Mucosa of stomach (tissue), 1 donor: Measurements from ENCODE around the gene WDFY2.
"Not testable (repeated sequence)": the region's sequence is repeated elsewhere in the genome, so short reads cannot be mapped to it uniquely, and the experiment has no call there.

Experiments used
- H3K27me3 ChIP-seq: one replicate; pipeline ENCODE4 v1.7.0; 2013; ENCODE audit warnings: mild to moderate bottlenecking, low read length; ENCODE audit not compliant: control insufficient read depth, insufficient read depth
- H3K36me3 ChIP-seq: one replicate; pipeline ENCODE4 v1.7.0; 2013; ENCODE audit warnings: low read length; ENCODE audit not compliant: control insufficient read depth, insufficient read depth
- H3K4me1 ChIP-seq: one replicate; pipeline ENCODE4 v1.7.0; 2013; ENCODE audit warnings: mild to moderate bottlenecking, low read length; ENCODE audit not compliant: control insufficient read depth, insufficient read depth
- H3K4me3 ChIP-seq: one replicate; pipeline ENCODE4 v1.7.0; 2013; ENCODE audit warnings: low read length
- H3K9ac ChIP-seq: one replicate; pipeline ENCODE4 v1.7.0; 2013; ENCODE audit warnings: mild to moderate bottlenecking, low read length, moderate library complexity
- H3K9me3 ChIP-seq: one replicate; pipeline ENCODE4 v1.7.0; 2013; ENCODE audit warnings: mild to moderate bottlenecking, low read length, moderate library complexity; ENCODE audit not compliant: control insufficient read depth
- donor health status: Pancreatic carcinoma.

The WDFY2 gene

GRCh38 chr13:51683597-51683996, 99.3 kb downstream of the WDFY2 start:
- Histone ChIP-seq H3K36me3 (no peaks in the 10 kb centered on the region), H3K4me1 (no peaks in the 10 kb centered on the region), H3K27me3 (no peaks in the 10 kb centered on the region), H3K9me3 (no peaks in the 10 kb centered on the region), H3K9ac (no peak overlapping the region), H3K4me3 (no peak overlapping the region)

- Histone ChIP-seq H3K9ac (no peak overlapping the region), H3K9me3 (no peaks in the 10 kb centered on the region), H3K27me3 (no peaks in the 10 kb centered on the region), H3K4me3 (no peak overlapping the region), H3K36me3 (no peaks in the 10 kb centered on the region), H3K4me1 (peaks cover 3% of the 10 kb centered on the region)
These were observed 99.8 kb downstream of the WDFY2 start for GRCh38 chr13:51684076-51684475.

- peaks cover 4% of the 10 kb centered on the region for H3K4me1 ChIP-seq
- no peak overlapping the region for H3K9ac ChIP-seq
- H3K9me3 ChIP-seq: no peaks in the 10 kb centered on the region
- no peaks in the 10 kb centered on the region for H3K36me3 ChIP-seq
- no peaks in the 10 kb centered on the region for H3K27me3 ChIP-seq
- H3K4me3 ChIP-seq: no peak overlapping the region
These were observed 103.9 kb downstream of the WDFY2 start for GRCh38 chr13:51687947-51688714.

- Histone ChIP-seq H3K4me3 (no peak overlapping the region), H3K9me3 (no peaks in the 10 kb centered on the region), H3K27me3 (no peaks in the 10 kb centered on the region), H3K36me3 (no peaks in the 10 kb centered on the region), H3K9ac (no peak overlapping the region), H3K4me1 (peaks cover 4% of the 10 kb centered on the region)
These were observed 104.8 kb downstream of the WDFY2 start for GRCh38 chr13:51688937-51689662.

- H3K9me3 ChIP-seq: no peaks in the 10 kb centered on the region
- no peak overlapping the region for H3K4me3 ChIP-seq
- H3K36me3 ChIP-seq: no peaks in the 10 kb centered on the region
- H3K27me3 ChIP-seq: no peaks in the 10 kb centered on the region
- peaks cover 4% of the 10 kb centered on the region for H3K4me1 ChIP-seq
- no peak overlapping the region for H3K9ac ChIP-seq
These were observed 105.4 kb downstream of the WDFY2 start for GRCh38 chr13:51689663-51689996.

- not testable (repeated sequence) for H3K9ac ChIP-seq, H3K4me3 ChIP-seq, H3K9me3 ChIP-seq
These were observed 111.4 kb downstream of the WDFY2 start for GRCh38 chr13:51695677-51696076.

GRCh38 chr13:51697181-51697580, 112.9 kb downstream of the WDFY2 start:
- H3K4me3 ChIP-seq: no peak overlapping the region
- no peaks in the 10 kb centered on the region for H3K27me3 ChIP-seq
- no peak overlapping the region for H3K9ac ChIP-seq
- H3K4me1 ChIP-seq: no peaks in the 10 kb centered on the region
- no peaks in the 10 kb centered on the region for H3K36me3 ChIP-seq
- no peaks in the 10 kb centered on the region for H3K9me3 ChIP-seq

More at GRCh38 chr13:51695677-51696076, 111.4 kb downstream of the WDFY2 start:
- not testable (repeated sequence) for H3K4me1 ChIP-seq, H3K36me3 ChIP-seq, H3K27me3 ChIP-seq

GRCh38 chr13:51697855-51698254, 113.6 kb downstream of the WDFY2 start:
- no peak overlapping the region for H3K9ac ChIP-seq
- no peaks in the 10 kb centered on the region for H3K9me3 ChIP-seq
- no peaks in the 10 kb centered on the region for H3K4me1 ChIP-seq
- H3K36me3 ChIP-seq: no peaks in the 10 kb centered on the region
- no peak overlapping the region for H3K4me3 ChIP-seq
- no peaks in the 10 kb centered on the region for H3K27me3 ChIP-seq

GRCh38 chr13:51698352-51698751, 114.1 kb downstream of the WDFY2 start:
- Histone ChIP-seq H3K9me3 (no peaks in the 10 kb centered on the region), H3K4me1 (no peaks in the 10 kb centered on the region), H3K27me3 (no peaks in the 10 kb centered on the region), H3K9ac (no peak overlapping the region), H3K4me3 (no peak overlapping the region), H3K36me3 (no peaks in the 10 kb centered on the region)

- Histone ChIP-seq H3K4me1 (no peaks in the 10 kb centered on the region), H3K4me3 (no peak overlapping the region), H3K9ac (no peak overlapping the region), H3K27me3 (no peaks in the 10 kb centered on the region), H3K9me3 (no peaks in the 10 kb centered on the region), H3K36me3 (no peaks in the 10 kb centered on the region)
These were observed 120.4 kb downstream of the WDFY2 start for GRCh38 chr13:51704399-51705313.

GRCh38 chr13:51707461-51707860, 123.2 kb downstream of the WDFY2 start:
- no peaks in the 10 kb centered on the region for H3K27me3 ChIP-seq
- no peaks in the 10 kb centered on the region for H3K4me1 ChIP-seq
- no peaks in the 10 kb centered on the region for H3K9me3 ChIP-seq
- H3K4me3 ChIP-seq: no peak overlapping the region
- H3K9ac ChIP-seq: no peak overlapping the region
- no peaks in the 10 kb centered on the region for H3K36me3 ChIP-seq

GRCh38 chr13:51713807-51714206, 129.5 kb downstream of the WDFY2 start:
- Histone ChIP-seq H3K4me3 (no peak overlapping the region), H3K27me3 (no peaks in the 10 kb centered on the region), H3K4me1 (no peaks in the 10 kb centered on the region), H3K9ac (no peak overlapping the region), H3K9me3 (no peaks in the 10 kb centered on the region), H3K36me3 (no peaks in the 10 kb centered on the region)
